ENCODE measurements around the gene SLC16A11. TPM values are rescaled to one million over a fixed set of nuclear protein-coding genes. Genes with fewer than 3 reads are reported as not detected.
A peak's percentile ranks its signal among the peaks of the same experiment; 100 is the strongest.

Gene SLC16A11
- total RNA-seq, 1 donor = 0.27 TPM

GRCh38 chr17:7005716-7006115 lies 38.2 kb downstream of the SLC16A11 start:
- H3K4me3 ChIP-seq (ENCODE audit: low read depth, low read length) = no peak overlapping the region

GRCh38 chr17:7004398-7005253 lies 39.3 kb downstream of the SLC16A11 start:
- TF ChIP-seq CTCF (IDR thresholded peaks at IDR 0.05; ENCODE audit: insufficient read depth, low read length) = peak; percentile 63
- H3K4me3 ChIP-seq (ENCODE audit: low read depth, low read length) = no peak overlapping the region
- peak; percentile 69 for DNase-seq (ENCODE audit: low read depth)

More at GRCh38 chr17:7005716-7006115, 38.2 kb downstream of the SLC16A11 start:
- DNase-seq (ENCODE audit: low read depth) = no peak
- no peak for TF ChIP-seq CTCF (IDR thresholded peaks at IDR 0.05; ENCODE audit: insufficient read depth, low read length)

GRCh38 chr17:7003745-7004144 lies 40.1 kb downstream of the SLC16A11 start:
- no peak for TF ChIP-seq CTCF (IDR thresholded peaks at IDR 0.05; ENCODE audit: insufficient read depth, low read length)
- H3K4me3 ChIP-seq (ENCODE audit: low read depth, low read length) = no peak overlapping the region
- no peak for DNase-seq (ENCODE audit: low read depth)

GRCh38 chr17:7002288-7003047 lies 41.4 kb downstream of the SLC16A11 start:
- DNase-seq (ENCODE audit: low read depth) = no peak
- TF ChIP-seq CTCF (IDR thresholded peaks at IDR 0.05; ENCODE audit: insufficient read depth, low read length) = no peak
- no peak overlapping the region for H3K4me3 ChIP-seq (ENCODE audit: low read depth, low read length)

- H3K4me3 ChIP-seq (ENCODE audit: low read depth, low read length) = no peak overlapping the region
- peak; percentile 41 for DNase-seq (ENCODE audit: low read depth)
- peak; percentile 70 for TF ChIP-seq CTCF (IDR thresholded peaks at IDR 0.05; ENCODE audit: insufficient read depth, low read length)
Measured at GRCh38 chr17:7001318-7001961, 42.5 kb downstream of the SLC16A11 start.

GRCh38 chr17:6998855-6999508 lies 44.9 kb downstream of the SLC16A11 start:
- DNase-seq (ENCODE audit: low read depth) = no peak
- no peak overlapping the region for H3K4me3 ChIP-seq (ENCODE audit: low read depth, low read length)
- no peak for TF ChIP-seq CTCF (IDR thresholded peaks at IDR 0.05; ENCODE audit: insufficient read depth, low read length)

Data from fibroblast of the aortic adventitia (primary cell).